ENCODE measurements around the gene PTPRT. TPM values are rescaled to one million over a fixed set of nuclear protein-coding genes. Genes with fewer than 3 reads are reported as not detected.

PTPRT gene
- polyA plus RNA-seq, 2 of the 4 experiments (the other 2 are of a cell fraction) = not detected

- CTCF ChIA-PET = interaction anchor here (1.2 to 2.6 kb wide), 5 partner anchors 10 to 1458 kb away, joined by 3 to 12 read pairs (median 5); no protein-coding TSS in a partner anchor
- ATAC-seq = peak in 1 of 2 experiments; percentile 36; a peak in 3 of 6 replicates
- FAIRE-seq = no peak
These were observed 1.4 kb upstream of the PTPRT start for GRCh38 chr20:43191143-43191542.

DNA sequence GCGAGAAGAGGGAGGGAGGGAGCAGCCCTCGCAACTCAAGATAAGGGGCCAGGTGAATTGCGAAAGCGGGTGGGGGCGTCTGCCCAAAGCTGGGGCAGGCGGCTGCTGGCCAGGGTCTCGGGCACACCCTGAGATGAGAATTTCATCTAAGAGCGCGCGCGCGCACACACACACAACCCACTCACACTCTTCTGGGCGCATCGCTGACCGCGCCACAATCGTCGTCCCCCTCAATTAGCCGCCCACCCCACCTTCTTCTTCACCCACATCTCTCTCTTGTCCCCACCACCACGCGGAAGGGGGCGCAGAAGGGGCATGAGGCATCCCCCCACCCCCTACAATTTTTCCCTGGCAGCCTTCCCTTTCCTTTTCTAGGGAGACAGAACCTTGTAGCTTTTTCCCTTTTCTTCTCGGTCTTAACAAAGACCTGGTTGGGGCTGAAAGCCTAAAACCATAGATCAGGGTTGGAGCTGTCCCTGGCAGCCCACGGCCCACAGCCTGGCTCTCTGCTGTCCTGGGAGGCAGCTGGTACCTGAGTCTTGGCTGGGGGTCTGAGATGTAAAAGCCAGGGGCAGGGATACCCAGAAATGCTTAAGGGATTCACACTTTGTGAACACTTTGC lies 737 bp upstream of the PTPRT start:
- TF ChIP-seq RNF2 (IDR thresholded peaks at IDR 0.05; ENCODE audit: borderline replicate concordance, low read depth) (no peak), BCL3 (IDR thresholded peaks at IDR 0.05) (no peak), MAZ (IDR thresholded peaks at IDR 0.05; ENCODE audit: borderline replicate concordance, low read depth, low read length) (no peak), MAFK (IDR thresholded peaks at IDR 0.05; ENCODE audit: partially characterized antibody) (no peak), ZNF302 (CRISPR knock-in tag; IDR thresholded peaks at IDR 0.05) (no peak), MAX (IDR thresholded peaks at IDR 0.05) (no peak), CBX8 (IDR thresholded peaks at IDR 0.05) (no peak)
- Histone ChIP-seq H3K27ac (no peak overlapping the region), H3K4me2 (no peak overlapping the region), H3K4me1 (no peaks in the 10 kb centered on the region), H3K9me3 (no peaks in the 10 kb centered on the region), H3K4me3 (no peak overlapping the region)
- DNase-seq (ENCODE audit: low read depth in 1 of 2, low spot score in 1 of 2) (no peak), FAIRE-seq (no peak), ATAC-seq (no peak)
- POLR2A ChIA-PET = no interaction called here
- CTCF ChIA-PET = interaction anchor here (1.5 to 2.6 kb wide), 2 partner anchors 13 to 15 kb away, joined by 4 to 8 read pairs; no protein-coding TSS in a partner anchor
- WGBS (ENCODE audit: missing lambda C conversion rate) = 33% methylated on average over 24 of the region's 24 CpGs

More at GRCh38 chr20:43191143-43191542, 1.4 kb upstream of the PTPRT start:
- POLR2A ChIA-PET = no interaction called here
- H3K4me3 ChIP-seq = no peak overlapping the region
- H3K4me1 ChIP-seq = no peaks in the 10 kb centered on the region
- no peak overlapping the region for H3K4me2 ChIP-seq
- no peaks in the 10 kb centered on the region for H3K9me3 ChIP-seq
- DNase-seq (ENCODE audit: low read depth in 1 of 2, low spot score in 1 of 2) = no peak
- no peak for TF ChIP-seq EP300 (IDR thresholded peaks at IDR 0.05)
- TF ChIP-seq HDAC2 (IDR thresholded peaks at IDR 0.05) = no peak
- no peak for TF ChIP-seq RFX5 (IDR thresholded peaks at IDR 0.05)
- TF ChIP-seq, protein P1, sequence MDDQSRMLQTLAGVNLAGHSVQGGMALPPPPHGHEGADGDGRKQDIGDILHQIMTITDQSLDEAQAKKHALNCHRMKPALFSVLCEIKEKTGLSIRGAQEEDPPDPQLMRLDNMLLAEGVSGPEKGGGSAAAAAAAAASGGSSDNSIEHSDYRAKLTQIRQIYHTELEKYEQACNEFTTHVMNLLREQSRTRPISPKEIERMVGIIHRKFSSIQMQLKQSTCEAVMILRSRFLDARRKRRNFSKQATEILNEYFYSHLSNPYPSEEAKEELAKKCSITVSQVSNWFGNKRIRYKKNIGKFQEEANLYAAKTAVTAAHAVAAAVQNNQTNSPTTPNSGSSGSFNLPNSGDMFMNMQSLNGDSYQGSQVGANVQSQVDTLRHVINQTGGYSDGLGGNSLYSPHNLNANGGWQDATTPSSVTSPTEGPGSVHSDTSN (IDR thresholded peaks at IDR 0.05) = no peak
- TF ChIP-seq CHD4 (IDR thresholded peaks at IDR 0.05; ENCODE audit: borderline replicate concordance) = no peak
- TF ChIP-seq CHD2 (IDR thresholded peaks at IDR 0.05; ENCODE audit: low read length, partially characterized antibody) = no peak
- TF ChIP-seq, protein P2, sequence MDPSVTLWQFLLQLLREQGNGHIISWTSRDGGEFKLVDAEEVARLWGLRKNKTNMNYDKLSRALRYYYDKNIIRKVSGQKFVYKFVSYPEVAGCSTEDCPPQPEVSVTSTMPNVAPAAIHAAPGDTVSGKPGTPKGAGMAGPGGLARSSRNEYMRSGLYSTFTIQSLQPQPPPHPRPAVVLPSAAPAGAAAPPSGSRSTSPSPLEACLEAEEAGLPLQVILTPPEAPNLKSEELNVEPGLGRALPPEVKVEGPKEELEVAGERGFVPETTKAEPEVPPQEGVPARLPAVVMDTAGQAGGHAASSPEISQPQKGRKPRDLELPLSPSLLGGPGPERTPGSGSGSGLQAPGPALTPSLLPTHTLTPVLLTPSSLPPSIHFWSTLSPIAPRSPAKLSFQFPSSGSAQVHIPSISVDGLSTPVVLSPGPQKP (IDR thresholded peaks at IDR 0.05; ENCODE audit: low read depth, low read length) = no peak
- no peak for TF ChIP-seq JUN (IDR thresholded peaks at IDR 0.05)
- TF ChIP-seq, protein P3, sequence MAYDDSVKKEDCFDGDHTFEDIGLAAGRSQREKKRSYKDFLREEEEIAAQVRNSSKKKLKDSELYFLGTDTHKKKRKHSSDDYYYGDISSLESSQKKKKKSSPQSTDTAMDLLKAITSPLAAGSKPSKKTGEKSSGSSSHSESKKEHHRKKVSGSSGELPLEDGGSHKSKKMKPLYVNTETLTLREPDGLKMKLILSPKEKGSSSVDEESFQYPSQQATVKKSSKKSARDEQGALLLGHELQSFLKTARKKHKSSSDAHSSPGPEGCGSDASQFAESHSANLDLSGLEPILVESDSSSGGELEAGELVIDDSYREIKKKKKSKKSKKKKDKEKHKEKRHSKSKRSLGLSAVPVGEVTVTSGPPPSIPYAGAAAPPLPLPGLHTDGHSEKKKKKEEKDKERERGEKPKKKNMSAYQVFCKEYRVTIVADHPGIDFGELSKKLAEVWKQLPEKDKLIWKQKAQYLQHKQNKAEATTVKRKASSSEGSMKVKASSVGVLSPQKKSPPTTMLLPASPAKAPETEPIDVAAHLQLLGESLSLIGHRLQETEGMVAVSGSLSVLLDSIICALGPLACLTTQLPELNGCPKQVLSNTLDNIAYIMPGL (CRISPR knock-in tag; IDR thresholded peaks at IDR 0.05; ENCODE audit: borderline replicate concordance) = no peak
- no peak for TF ChIP-seq E2F6 (IDR thresholded peaks at IDR 0.05; ENCODE audit: borderline replicate concordance, low read depth)
- no peak for TF ChIP-seq ZSCAN20 (CRISPR knock-in tag; IDR thresholded peaks at IDR 0.05)
- TF ChIP-seq ZNF302 (CRISPR knock-in tag; IDR thresholded peaks at IDR 0.05) = no peak
- no peak for TF ChIP-seq GATA3 (IDR thresholded peaks at IDR 0.05; ENCODE audit: borderline replicate concordance)
- no peak for TF ChIP-seq ZFP36 (IDR thresholded peaks at IDR 0.05; ENCODE audit: borderline replicate concordance, partially characterized antibody)
- H3K27ac ChIP-seq = no peak overlapping the region
- WGBS (ENCODE audit: missing lambda C conversion rate) = 3% methylated on average over 5 of the region's 5 CpGs

Measured in A549 (cell line).